ENCODE data around the gene SYDE2.

GRCh38 chr1:85208488-85208887, 7.7 kb upstream of the SYDE2 start:
- TF ChIP-seq EZH2 (IDR thresholded peaks at IDR 0.05; ENCODE audit: borderline replicate concordance, low read depth, low read length, poor library complexity, severe bottlenecking) (no peak), CTCF (conservative IDR thresholded peaks at IDR 0.05; ENCODE audit: low read depth, low read length) (no peak)

All from A673 (cell line).